IMR-90 (cell line): ENCODE measurements around the gene MAPKAPK2. TPM values are rescaled to one million over a fixed set of nuclear protein-coding genes. Genes with fewer than 3 reads are reported as not detected.

ENCODE experiments used
- ATAC-seq: fragments of 200-7000 bp; cut with Tn5 transposase; 2 replicates; pipeline ENCODE4 v1.9.1; 2020; ENCODE audit warnings: low read depth, mild to moderate bottlenecking, moderate library complexity
- BruUV-seq: library from RNA; stranded (reverse); fragments of 400-500 nt; replicated peaks from 2 replicates; lab custom pipeline; 2021; lab: Mats Ljungman, UMichigan
- CTCF ChIA-PET: fragments of 300-600 bp; formaldehyde crosslinking; extraction: SDS; loops from one replicate; lab custom pipeline; 2021; ENCODE audit warnings: antibody characterized with exemption; lab: Yijun Ruan, JAX
- POLR2A ChIA-PET: fragments of 300-600 bp; sonication (Branson Sonifier 250); formaldehyde crosslinking; loops from one replicate; lab custom pipeline; 2022; ENCODE audit warnings: antibody characterized with exemption; ENCODE audit not compliant: unreplicated experiment; lab: Charles Lee
- DNase-seq: peaks from one replicate; pipeline ENCODE4 v3.0.0; 2013
- H2AFZ ChIP-seq: replicated peaks from 2 replicates; pipeline ENCODE3; 2013; ENCODE audit warnings: low read length, mild to moderate bottlenecking; ENCODE audit not compliant: poor library complexity
- H2AK5ac ChIP-seq: 2 replicates; pipeline ENCODE4 v1.6.1; 2013; ENCODE audit warnings: low read depth, low read length, inconsistent platforms
- H2AK9ac ChIP-seq: replicated peaks from 2 replicates; pipeline ENCODE3; 2013; ENCODE audit warnings: mild to moderate bottlenecking, low read depth, low read length, moderate library complexity; ENCODE audit not compliant: poor library complexity
- H2BK120ac ChIP-seq: 2 replicates; pipeline ENCODE4 v1.6.1; 2013; ENCODE audit warnings: low read depth, low read length, inconsistent platforms
- H2BK15ac ChIP-seq: 3 replicates; pipeline ENCODE4 v1.6.1; 2013; ENCODE audit warnings: low read depth, low read length, inconsistent platforms
- H2BK20ac ChIP-seq: 2 replicates; pipeline ENCODE4 v1.6.1; 2013; ENCODE audit warnings: low read depth, mild to moderate bottlenecking, inconsistent platforms, low read length, moderate library complexity
- H2BK5ac ChIP-seq: 2 replicates; pipeline ENCODE4 v1.6.1; 2013; ENCODE audit warnings: mild to moderate bottlenecking, low read depth, low read length, inconsistent platforms; ENCODE audit not compliant: poor library complexity, severe bottlenecking
- H3K14ac ChIP-seq: replicated peaks from 2 replicates; pipeline ENCODE4 v1.6.1; 2013; ENCODE audit warnings: low read depth, low read length, inconsistent platforms
- H3K18ac ChIP-seq: 2 replicates; pipeline ENCODE4 v1.6.1; 2013; ENCODE audit warnings: low read depth, low read length, control low read depth
- H3K23ac ChIP-seq: 2 replicates; pipeline ENCODE4 v1.6.1; 2013; ENCODE audit warnings: low read depth, low read length, inconsistent platforms
- H3K27ac ChIP-seq: 2 replicates; pipeline ENCODE4 v1.5.1; 2013; ENCODE audit warnings: mild to moderate bottlenecking, control low read depth, low read length; ENCODE audit not compliant: insufficient read depth
- H3K27me3 ChIP-seq: 2 replicates; pipeline ENCODE4 v1.6.1; 2013; ENCODE audit warnings: low read length; ENCODE audit not compliant: control insufficient read depth, insufficient read depth
- H3K36me3 ChIP-seq: 2 replicates; pipeline ENCODE4 v1.6.1; 2013; ENCODE audit warnings: low read length, mixed read lengths; ENCODE audit not compliant: control insufficient read depth, insufficient read depth
- H3K4ac ChIP-seq: 2 replicates; pipeline ENCODE4 v1.6.1; 2013; ENCODE audit warnings: low read depth, low read length, inconsistent platforms
- H3K4me1 ChIP-seq: 2 replicates; pipeline ENCODE4 v1.6.1; 2013; ENCODE audit warnings: low read length, mixed read lengths; ENCODE audit not compliant: control insufficient read depth, insufficient read depth
- H3K4me2 ChIP-seq: 2 replicates; pipeline ENCODE4 v1.6.1; 2013; ENCODE audit warnings: low read depth, mild to moderate bottlenecking, control low read depth, low read length, moderate library complexity
- H3K4me3 ChIP-seq: 2 replicates; pipeline ENCODE4 v1.5.1; 2013; ENCODE audit warnings: low read depth, mild to moderate bottlenecking, control low read depth, low read length, moderate library complexity; ENCODE audit not compliant: insufficient read depth
- H3K56ac ChIP-seq: 2 replicates; pipeline ENCODE4 v1.6.1; 2013; ENCODE audit warnings: low read length, inconsistent platforms; ENCODE audit not compliant: insufficient read depth; ENCODE audit errors: extremely low read depth
- H3K79me1 ChIP-seq, 2 experiments: 2 replicates each; pipeline ENCODE4 v1.6.1; 2013; ENCODE audit warnings: low read length in 2 of 2, inconsistent platforms in 1 of 2, low read depth in 1 of 2
- H3K9ac ChIP-seq: 2 replicates; pipeline ENCODE4 v1.6.1; 2013; ENCODE audit warnings: low read depth, low read length, control low read depth
- H3K9me1 ChIP-seq: 2 replicates; pipeline ENCODE4 v1.6.1; 2013; ENCODE audit warnings: low read length, inconsistent platforms; ENCODE audit not compliant: insufficient read depth
- H3K9me3 ChIP-seq: 2 replicates; pipeline ENCODE4 v1.6.1; 2013; ENCODE audit warnings: low read length; ENCODE audit not compliant: control insufficient read depth, insufficient read depth
- H4K20me1 ChIP-seq: 2 replicates; pipeline ENCODE4 v1.6.1; 2013; ENCODE audit warnings: low read length, inconsistent platforms; ENCODE audit not compliant: insufficient read depth
- H4K5ac ChIP-seq: 2 replicates; pipeline ENCODE4 v1.6.1; 2013; ENCODE audit warnings: mild to moderate bottlenecking, low read depth, low read length, control low read depth
- H4K8ac ChIP-seq, 2 experiments: 2 replicates each; pipeline ENCODE4 v1.6.1; 2013; ENCODE audit warnings: low read depth in 2 of 2, low read length in 2 of 2, control low read depth in 1 of 2, inconsistent platforms in 1 of 2
- H4K91ac ChIP-seq: 2 replicates; pipeline ENCODE4 v1.6.1; 2013; ENCODE audit warnings: low read depth, low read length, inconsistent platforms; ENCODE audit not compliant: insufficient read depth
- BHLHE40 ChIP-seq: fragments of 150-350 bp; IDR thresholded peaks from 2 replicates; pipeline ENCODE4 v1.6.1; 2016; ENCODE audit warnings: mild to moderate bottlenecking, low read depth, low read length
- CEBPB ChIP-seq: IDR thresholded peaks from 2 replicates; pipeline ENCODE4 v1.6.1; 2012; ENCODE audit warnings: low read depth, low read length, improper control_type of control experiment
- CHD1 ChIP-seq: IDR thresholded peaks from 2 replicates; pipeline ENCODE4 v1.6.1; 2012; ENCODE audit warnings: low read depth, low read length, improper control_type of control experiment
- CTCF ChIP-seq: conservative IDR thresholded peaks from 2 replicates; pipeline ENCODE4 v1.5.1; 2012; ENCODE audit warnings: mild to moderate bottlenecking, low read depth, low read length, improper control_type of control experiment
- MAFK ChIP-seq: IDR thresholded peaks from 2 replicates; pipeline ENCODE4 v1.6.1; 2012; ENCODE audit warnings: low read depth, low read length, improper control_type of control experiment
- MAZ ChIP-seq: IDR thresholded peaks from 2 replicates; pipeline ENCODE4 v1.6.1; 2012; ENCODE audit warnings: low read depth, mild to moderate bottlenecking, low read length, improper control_type of control experiment, moderate library complexity, borderline replicate concordance
- MXI1 ChIP-seq: IDR thresholded peaks from 2 replicates; pipeline ENCODE4 v1.6.1; 2012; ENCODE audit warnings: low read depth, mild to moderate bottlenecking, low read length, moderate library complexity, borderline replicate concordance
- NFE2L2 ChIP-seq: fragments of 150-350 bp; IDR thresholded peaks from 2 replicates; pipeline ENCODE4 v1.6.1; 2016; ENCODE audit warnings: low read depth, mild to moderate bottlenecking, low read length
- POLR2A ChIP-seq: IDR thresholded peaks from 2 replicates; pipeline ENCODE4 v1.6.1; 2012; ENCODE audit warnings: mild to moderate bottlenecking, low read depth, low read length
- RAD21 ChIP-seq: IDR thresholded peaks from 2 replicates; pipeline ENCODE4 v1.6.1; 2012; ENCODE audit warnings: low read length, improper control_type of control experiment
- RCOR1 ChIP-seq: IDR thresholded peaks from 2 replicates; pipeline ENCODE4 v1.6.1; 2012; ENCODE audit warnings: mild to moderate bottlenecking, low read length, improper control_type of control experiment; ENCODE audit not compliant: insufficient replicate concordance
- RFX5 ChIP-seq: IDR thresholded peaks from 2 replicates; pipeline ENCODE4 v1.8.0; 2012; ENCODE audit warnings: low read depth, mild to moderate bottlenecking, low read length, moderate library complexity
- SMC3 ChIP-seq: fragments of 150-350 bp; IDR thresholded peaks from 2 replicates; pipeline ENCODE4 v1.6.1; 2016; ENCODE audit warnings: low read depth, mild to moderate bottlenecking, antibody characterized with exemption, low read length, moderate library complexity
- USF2 ChIP-seq: fragments of 150-350 bp; IDR thresholded peaks from 2 replicates; pipeline ENCODE4 v1.6.1; 2017; ENCODE audit warnings: mild to moderate bottlenecking, antibody characterized with exemption, low read length, low read depth
- whole genome bisulfite sequencing, 2 experiments: methylation state at CpG; one replicate each; pipeline versions ENCODE4 v1.1.5 to v1.1.7; 2013; ENCODE audit warnings: missing lambda C conversion rate in 2 of 2; ENCODE audit not compliant: insufficient read length in 1 of 2; ENCODE audit errors: extremely low coverage in 2 of 2; 5-methylcytosine and 5-hydroxymethylcytosine counted together
- dilution Hi-C: fragments of 300-500 bp; cut with HindIII; formaldehyde crosslinking; loops from one replicate; pipeline ENCODE4 v1.14.3; 2018; ENCODE audit warnings: low sequenced_read_pairs; ENCODE audit not compliant: unreplicated experiment
- in situ Hi-C: fragments of 300-500 bp; cut with MboI; formaldehyde crosslinking; loops from 3 replicates; pipeline ENCODE4 v1.14.3; 2019; ENCODE audit warnings: low sequenced_read_pairs, inconsistent platforms, mixed read lengths
- intact Hi-C: fragments of 100-400 bp; cut with micrococcal nuclease; formaldehyde crosslinking; loops from 2 replicates; pipeline ENCODE4 v1.10.0; 2022
- polyA plus RNA-seq, 3 experiments: library from polyadenylated mRNA; depleted of rRNA; stranded (reverse); fragments of >200 nt; gene quantifications; 2 replicates each; pipeline ENCODE4 v1.2.3, GENCODE V29; 2012; ENCODE audit warnings: low replicate concordance in 1 of 3
- total RNA-seq: library from RNA; depleted of rRNA; stranded (reverse); fragments of >200 nt; gene quantifications from 2 replicates; pipeline ENCODE4 v1.2.3, GENCODE V29; 2012

The MAPKAPK2 gene
- total and polyA plus RNA-seq, 2 of the 4 experiments (the other 2 are of a cell fraction): 56.5 to 66.4 TPM

GRCh38 chr1:206741142-206741701 is 56.5 kb downstream of the MAPKAPK2 start:
- Histone ChIP-seq H3K56ac (no peak overlapping the region), H4K91ac (no peak overlapping the region), H3K79me1 (peaks cover 0 to 17% of the 10 kb centered on the region in 2 experiments; a peak in 2 of 4 replicates), H3K27ac (no peak overlapping the region), H4K8ac (no peak overlapping the region), H2BK20ac (no peak overlapping the region), H3K23ac (no peak overlapping the region), H3K9ac (no peak overlapping the region), H3K36me3 (peaks cover 4% of the 10 kb centered on the region), H2AFZ (no peak overlapping the region), H3K4me1 (peaks cover 10% of the 10 kb centered on the region), H3K4ac (no peak overlapping the region), H3K14ac (no peak overlapping the region), H3K9me3 (no peaks in the 10 kb centered on the region), H2BK15ac (no peak overlapping the region), H2BK5ac (no peak overlapping the region), H3K18ac (no peak overlapping the region), H4K5ac (no peak overlapping the region), H3K27me3 (no peaks in the 10 kb centered on the region), H3K4me2 (no peak overlapping the region), H3K4me3 (no peak overlapping the region), H2AK5ac (no peak overlapping the region), H2AK9ac (no peak overlapping the region), H4K20me1 (no peaks in the 10 kb centered on the region; the same call in 1 of the 2 replicates), H3K9me1 (peaks cover 14% of the 10 kb centered on the region), H2BK120ac (no peak overlapping the region)
- TF ChIP-seq POLR2A (no peak), RFX5 (no peak), RAD21 (no peak), MAZ (no peak), NFE2L2 (no peak), USF2 (no peak), CHD1 (no peak), MXI1 (no peak), BHLHE40 (no peak), SMC3 (no peak), CTCF (no peak), CEBPB (no peak), RCOR1 (no peak), MAFK (no peak)
- DNase-seq: no peak
- in situ Hi-C loops (no loop called here), dilution Hi-C loops (no loop called here), intact Hi-C loops (no loop called here)
- no peak for ATAC-seq
- no TSS peak for BruUV-seq
- no CpG with 5 or more reads among the region's 6 CpGs for WGBS, 2 experiments
- ChIA-PET CTCF (interaction anchor here (1.3 kb wide), 1 partner anchor 171 kb away, joined by 4 read pairs; no protein-coding TSS in a partner anchor), POLR2A (no interaction called here)
